ENCODE results near the gene BEND6. TPM values are rescaled to one million over a fixed set of nuclear protein-coding genes. Genes with fewer than 3 reads are reported as not detected.
"Not testable (repeated sequence)": the region's sequence is repeated elsewhere in the genome, so short reads cannot be mapped to it uniquely, and the experiment has no call there.

The BEND6 gene
- total RNA-seq, 3 donors from 2014 or later: 0.33 to 1.0 (median 0.80) TPM

GRCh38 chr6:56995347-56995902 is 40.5 kb downstream of the BEND6 start:
- TF ChIP-seq, protein P1, sequence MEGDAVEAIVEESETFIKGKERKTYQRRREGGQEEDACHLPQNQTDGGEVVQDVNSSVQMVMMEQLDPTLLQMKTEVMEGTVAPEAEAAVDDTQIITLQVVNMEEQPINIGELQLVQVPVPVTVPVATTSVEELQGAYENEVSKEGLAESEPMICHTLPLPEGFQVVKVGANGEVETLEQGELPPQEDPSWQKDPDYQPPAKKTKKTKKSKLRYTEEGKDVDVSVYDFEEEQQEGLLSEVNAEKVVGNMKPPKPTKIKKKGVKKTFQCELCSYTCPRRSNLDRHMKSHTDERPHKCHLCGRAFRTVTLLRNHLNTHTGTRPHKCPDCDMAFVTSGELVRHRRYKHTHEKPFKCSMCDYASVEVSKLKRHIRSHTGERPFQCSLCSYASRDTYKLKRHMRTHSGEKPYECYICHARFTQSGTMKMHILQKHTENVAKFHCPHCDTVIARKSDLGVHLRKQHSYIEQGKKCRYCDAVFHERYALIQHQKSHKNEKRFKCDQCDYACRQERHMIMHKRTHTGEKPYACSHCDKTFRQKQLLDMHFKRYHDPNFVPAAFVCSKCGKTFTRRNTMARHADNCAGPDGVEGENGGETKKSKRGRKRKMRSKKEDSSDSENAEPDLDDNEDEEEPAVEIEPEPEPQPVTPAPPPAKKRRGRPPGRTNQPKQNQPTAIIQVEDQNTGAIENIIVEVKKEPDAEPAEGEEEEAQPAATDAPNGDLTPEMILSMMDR (IDR thresholded peaks at IDR 0.05): no peak
- TF ChIP-seq POLR2A (IDR thresholded peaks at IDR 0.05) (no peak), POLR2AphosphoS5 (IDR thresholded peaks at IDR 0.05) (no peak)
- H3K4me3 ChIP-seq: no peak overlapping the region
- no peak overlapping the region for H3K27ac ChIP-seq
- peaks cover 8 to 9% of the 10 kb centered on the region in 2 donors for H3K9me3 ChIP-seq
- no peaks in the 10 kb centered on the region for H3K4me1 ChIP-seq
- DNase-seq (ENCODE audit: low spot score in 2 of 2): no peak
- no peaks in the 10 kb centered on the region for H3K27me3 ChIP-seq
- intact Hi-C loops (cut with DNase I; ENCODE audit: low total_unique reads): no loop called here
- H3K36me3 ChIP-seq: no peaks in the 10 kb centered on the region

DNA sequence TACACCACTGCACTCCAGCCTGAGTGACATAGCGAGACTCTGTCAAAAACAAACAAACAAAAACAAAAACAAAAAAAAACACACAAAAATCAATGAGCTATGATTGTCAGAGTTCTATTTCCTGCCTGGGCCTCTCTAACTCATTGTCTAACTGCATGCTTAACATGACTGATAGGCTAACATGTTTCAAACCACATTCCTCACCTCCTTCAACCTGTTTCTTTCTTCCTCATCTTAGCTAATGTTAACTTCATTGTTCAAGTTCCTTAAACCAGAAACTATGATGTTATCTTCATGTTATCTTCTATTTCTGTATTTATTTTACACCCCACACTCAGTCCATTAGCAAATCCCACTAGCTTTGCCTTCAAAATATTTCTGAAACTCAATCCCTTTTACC is 41.5 kb downstream of the BEND6 start:
- Histone ChIP-seq H3K36me3 (no peaks in the 10 kb centered on the region), H3K4me3 (no peak overlapping the region), H3K27me3 (no peaks in the 10 kb centered on the region), H3K9me3 (peaks cover 8 to 9% of the 10 kb centered on the region in 2 donors), H3K27ac (no peak overlapping the region), H3K4me1 (no peaks in the 10 kb centered on the region)
- intact Hi-C loops (cut with DNase I; ENCODE audit: low total_unique reads): no loop called here
- DNase-seq (ENCODE audit: low spot score in 2 of 2): no peak
- no peak for TF ChIP-seq POLR2A (IDR thresholded peaks at IDR 0.05)
- TF ChIP-seq POLR2AphosphoS5 (IDR thresholded peaks at IDR 0.05): no peak
- TF ChIP-seq, protein P1 (IDR thresholded peaks at IDR 0.05): no peak

- H3K4me1 ChIP-seq: no peaks in the 10 kb centered on the region
- no peak overlapping the region for H3K27ac ChIP-seq
- peaks cover 8 to 9% of the 10 kb centered on the region in 2 donors for H3K9me3 ChIP-seq
- H3K4me3 ChIP-seq: no peak overlapping the region
- no peaks in the 10 kb centered on the region for H3K36me3 ChIP-seq
- intact Hi-C loops (cut with DNase I; ENCODE audit: low total_unique reads): no loop called here
- H3K27me3 ChIP-seq: no peaks in the 10 kb centered on the region
- no peak for DNase-seq (ENCODE audit: low spot score in 2 of 2)
- TF ChIP-seq, protein P1 (IDR thresholded peaks at IDR 0.05): no peak
- TF ChIP-seq POLR2AphosphoS5 (IDR thresholded peaks at IDR 0.05) (no peak), POLR2A (IDR thresholded peaks at IDR 0.05) (no peak)
These were observed 44.1 kb downstream of the BEND6 start for GRCh38 chr6:56999049-56999448.

GRCh38 chr6:56999748-57000147 is 44.8 kb downstream of the BEND6 start:
- intact Hi-C loops (cut with DNase I; ENCODE audit: low total_unique reads): loop anchor here (10.0 kb wide), 1 partner anchor 1395 kb away; no protein-coding TSS in a partner anchor
- H3K4me1 ChIP-seq; H3K27me3 ChIP-seq; H3K36me3 ChIP-seq; H3K4me3 ChIP-seq; DNase-seq (ENCODE audit: low spot score in 2 of 2); H3K9me3 ChIP-seq; H3K27ac ChIP-seq: not testable (repeated sequence)

- intact Hi-C loops (cut with DNase I; ENCODE audit: low total_unique reads): loop anchor here (10.0 kb wide), 1 partner anchor 1397 kb away; no protein-coding TSS in a partner anchor
- DNase-seq (ENCODE audit: low spot score in 2 of 2): no peak
- H3K4me1 ChIP-seq: no peaks in the 10 kb centered on the region
- peaks cover 8 to 9% of the 10 kb centered on the region in 2 donors for H3K9me3 ChIP-seq
- no peak overlapping the region for H3K27ac ChIP-seq
- TF ChIP-seq POLR2A (IDR thresholded peaks at IDR 0.05) (no peak), POLR2AphosphoS5 (IDR thresholded peaks at IDR 0.05) (no peak)
- H3K4me3 ChIP-seq: no peak overlapping the region
- H3K36me3 ChIP-seq: no peaks in the 10 kb centered on the region
- no peaks in the 10 kb centered on the region for H3K27me3 ChIP-seq
These were observed 47.3 kb downstream of the BEND6 start for GRCh38 chr6:57002197-57002596.

DNA sequence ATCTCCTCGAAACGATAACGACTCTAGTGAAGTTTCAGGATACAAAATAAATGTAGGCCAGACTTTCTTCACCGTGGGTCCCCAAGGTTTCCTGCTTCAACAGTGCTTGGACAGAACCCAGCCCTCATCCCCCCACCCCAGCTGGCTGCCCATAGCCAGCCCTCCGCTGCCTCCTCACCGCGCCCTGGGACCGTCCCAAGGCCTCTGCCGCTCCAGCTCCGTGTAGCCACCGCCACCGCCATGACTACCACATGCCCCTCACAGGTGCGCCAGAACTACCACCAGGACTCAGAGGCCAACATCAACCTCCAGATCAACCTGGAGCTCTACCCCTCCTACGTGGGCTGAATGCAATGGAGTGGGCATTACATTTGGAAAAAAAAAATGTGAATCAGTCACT is 49.4 kb downstream of the BEND6 start:
- intact Hi-C loops (cut with DNase I; ENCODE audit: low total_unique reads): loop anchor here (10.0 kb wide), 1 partner anchor 1399 kb away; no protein-coding TSS in a partner anchor
- Histone ChIP-seq H3K27me3 (no peaks in the 10 kb centered on the region), H3K9me3 (peaks cover under 1 to 2% of the 10 kb centered on the region in 2 donors), H3K27ac (no peak overlapping the region), H3K4me3 (no peak overlapping the region), H3K36me3 (no peaks in the 10 kb centered on the region), H3K4me1 (no peaks in the 10 kb centered on the region)
- DNase-seq (ENCODE audit: low spot score in 2 of 2): no peak
- no peak for TF ChIP-seq POLR2AphosphoS5 (IDR thresholded peaks at IDR 0.05)
- TF ChIP-seq, protein P1 (IDR thresholded peaks at IDR 0.05): no peak
- no peak for TF ChIP-seq POLR2A (IDR thresholded peaks at IDR 0.05)
